Activated CD8-positive, alpha-beta memory T cell treated with anti-CD3 and anti-CD28 coated beads for 4 hours (primary cell): Measurements from ENCODE around the gene MPND.
A peak's percentile ranks its signal among the peaks of the same experiment; 100 is the strongest.
"Not testable (repeated sequence)": the region's sequence is repeated elsewhere in the genome, so short reads cannot be mapped to it uniquely, and the experiment has no call there.

Source experiments
- DNase-seq, 2 donors: peaks; one replicate each; pipeline ENCODE4 v3.0.0-alpha.2; 2020; ENCODE audit warnings: low read depth in 2 of 2

Gene MPND

DNA sequence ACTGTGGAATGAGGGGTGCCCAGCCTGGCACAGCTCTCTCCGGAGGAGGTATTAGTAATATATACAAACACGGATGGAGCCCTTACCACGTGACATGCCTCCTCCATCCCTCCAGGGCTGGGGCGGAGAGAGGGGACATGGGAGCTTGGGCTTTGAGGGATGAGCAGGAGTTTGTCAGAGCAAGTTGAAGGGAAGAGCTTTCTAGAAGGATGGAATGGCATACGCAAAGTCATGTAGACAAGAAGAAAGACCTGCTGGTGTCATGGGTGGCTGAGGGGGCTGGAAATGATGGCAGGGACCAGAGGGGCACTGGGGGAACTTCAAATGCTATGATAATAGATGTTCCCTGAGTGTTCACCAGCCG, 2.6 kb downstream of the MPND start:
- no peak for DNase-seq

- DNase-seq = no peak
These were observed 4.2 kb downstream of the MPND start for GRCh38 chr19:4347521-4347920.

GRCh38 chr19:4349225-4349624, 5.9 kb downstream of the MPND start:
- DNase-seq = not testable (repeated sequence)

DNA sequence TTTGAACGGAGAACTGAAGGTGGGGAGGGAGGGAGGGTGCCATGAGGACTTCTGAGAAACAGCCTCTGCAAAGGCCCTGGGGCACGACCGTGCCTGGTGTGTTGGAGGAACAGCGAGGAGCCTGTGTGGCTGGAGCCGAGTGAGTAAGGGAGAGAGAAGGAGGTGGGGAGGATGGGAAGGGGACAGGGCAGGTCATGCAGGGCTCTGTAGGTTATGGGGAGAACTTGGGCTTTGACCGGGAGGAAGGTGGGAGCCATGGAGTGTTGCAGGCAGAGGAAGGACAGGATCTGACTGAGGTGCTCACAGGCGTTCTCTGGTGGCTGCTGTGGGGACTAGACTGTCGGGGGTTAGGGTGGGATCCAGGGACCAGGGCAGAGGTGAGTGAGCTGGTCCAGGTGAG, 6.7 kb downstream of the MPND start:
- DNase-seq = no peak

DNA sequence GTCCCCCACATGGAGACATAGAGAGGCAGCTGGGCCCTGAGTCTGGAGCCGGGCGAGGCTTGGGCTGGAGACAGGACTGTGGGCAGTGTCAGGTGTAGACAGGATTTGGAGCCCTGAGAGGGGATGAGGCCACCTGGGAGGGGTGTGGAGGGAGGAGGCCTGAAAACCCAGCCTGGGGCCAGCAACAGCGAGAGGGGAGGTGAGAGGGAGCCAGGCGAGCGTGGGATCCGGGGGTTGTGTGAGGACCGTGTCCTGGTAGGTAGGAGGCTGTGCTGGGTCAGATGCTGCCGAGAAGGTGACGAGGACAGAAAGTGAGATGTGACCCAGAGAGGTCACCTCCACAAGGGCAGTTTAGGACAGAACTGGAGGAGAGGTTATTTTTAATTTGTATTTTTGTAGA, 7.4 kb downstream of the MPND start:
- DNase-seq = no peak

- DNase-seq = peak in 1 of 2 donors; percentile 41
These were observed 9.3 kb downstream of the MPND start for GRCh38 chr19:4352701-4353121.

DNA sequence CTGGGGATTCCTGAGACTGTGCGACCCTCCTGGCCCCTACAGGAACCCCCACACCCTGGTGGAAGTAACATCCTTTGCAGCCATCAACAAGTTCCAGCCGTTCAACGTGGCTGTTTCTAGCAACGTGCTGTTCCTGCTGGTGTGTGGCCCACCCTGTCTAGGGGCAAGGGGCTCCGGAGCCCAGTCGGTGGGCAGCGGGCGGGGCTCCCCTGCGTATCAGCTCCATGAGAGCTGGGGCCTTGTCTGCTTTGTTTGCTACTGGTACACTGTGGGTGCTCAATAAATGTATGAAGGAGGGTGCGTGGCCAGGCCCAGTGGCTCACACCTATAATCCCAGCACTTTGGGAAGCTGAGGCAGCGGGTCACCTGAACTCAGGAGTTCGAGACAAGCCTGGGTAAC, 10.9 kb downstream of the MPND start:
- no peak for DNase-seq

DNA sequence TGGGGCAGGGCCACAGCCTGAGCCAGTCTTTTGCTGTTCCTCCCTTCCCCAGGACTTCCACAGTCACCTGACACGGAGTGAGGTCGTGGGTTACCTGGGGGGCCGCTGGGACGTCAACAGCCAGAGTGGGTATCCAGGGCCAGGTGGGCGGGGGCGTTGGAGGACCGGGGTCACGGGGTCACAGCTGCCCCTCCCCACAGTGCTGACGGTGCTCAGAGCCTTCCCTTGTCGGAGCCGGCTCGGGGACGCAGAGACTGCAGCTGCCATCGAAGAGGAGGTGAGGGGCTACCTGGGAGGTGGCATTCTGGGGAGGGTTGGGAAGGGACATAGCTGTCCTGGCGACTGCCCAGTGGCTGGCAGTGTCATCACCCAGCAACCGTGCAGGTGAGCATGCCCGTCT, 11.5 kb downstream of the MPND start:
- DNase-seq = no peak

DNA sequence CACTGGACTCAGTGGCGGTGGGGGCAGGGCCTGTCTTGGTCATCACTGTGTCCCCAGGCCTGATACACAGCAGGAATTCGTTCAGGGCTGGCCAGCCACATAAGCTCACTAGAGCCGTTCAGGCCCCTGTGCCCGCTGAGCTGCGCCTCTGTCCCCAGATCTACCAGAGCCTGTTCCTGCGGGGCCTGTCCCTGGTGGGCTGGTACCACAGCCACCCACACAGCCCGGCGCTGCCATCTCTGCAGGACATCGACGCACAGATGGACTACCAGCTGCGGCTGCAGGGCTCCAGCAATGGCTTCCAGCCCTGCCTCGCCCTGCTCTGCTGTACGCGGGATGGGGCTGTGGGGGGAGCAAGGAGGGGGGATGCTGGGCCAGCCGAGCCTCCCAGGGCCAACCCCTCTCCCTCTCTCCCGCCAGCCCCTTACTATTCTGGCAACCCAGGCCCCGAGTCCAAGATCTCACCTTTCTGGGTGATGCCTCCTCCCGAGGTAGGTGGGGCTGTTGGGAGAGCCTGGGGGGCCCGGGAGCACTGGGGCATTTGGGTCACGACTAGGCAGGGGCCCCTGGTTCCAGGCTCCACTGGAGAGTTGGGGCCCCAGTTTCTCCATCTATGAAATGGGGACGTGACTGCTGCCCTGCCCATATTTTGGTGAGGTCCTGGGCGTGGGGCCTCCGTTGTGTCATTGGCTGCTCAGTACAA, 13.9 kb downstream of the MPND start:
- no peak for DNase-seq

DNA sequence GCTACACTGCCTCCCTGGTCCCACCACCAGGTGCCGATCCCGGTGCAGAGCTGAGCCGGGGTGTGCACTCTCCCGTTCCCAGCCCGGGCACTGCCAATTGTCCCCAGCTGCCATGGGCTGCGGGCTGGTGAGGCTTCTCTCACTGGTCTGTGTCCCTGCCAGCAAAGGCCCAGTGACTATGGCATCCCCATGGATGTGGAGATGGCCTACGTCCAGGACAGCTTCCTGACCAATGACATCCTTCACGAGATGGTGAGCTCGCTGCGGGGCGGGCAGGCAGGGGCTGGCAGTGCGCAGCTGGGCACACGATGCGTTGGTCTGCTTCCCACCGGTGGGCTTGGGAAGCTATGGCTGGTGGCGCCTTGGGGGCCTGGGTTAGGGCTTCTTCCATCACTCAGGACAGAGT, 14.6 kb downstream of the MPND start:
- DNase-seq = no peak

DNA sequence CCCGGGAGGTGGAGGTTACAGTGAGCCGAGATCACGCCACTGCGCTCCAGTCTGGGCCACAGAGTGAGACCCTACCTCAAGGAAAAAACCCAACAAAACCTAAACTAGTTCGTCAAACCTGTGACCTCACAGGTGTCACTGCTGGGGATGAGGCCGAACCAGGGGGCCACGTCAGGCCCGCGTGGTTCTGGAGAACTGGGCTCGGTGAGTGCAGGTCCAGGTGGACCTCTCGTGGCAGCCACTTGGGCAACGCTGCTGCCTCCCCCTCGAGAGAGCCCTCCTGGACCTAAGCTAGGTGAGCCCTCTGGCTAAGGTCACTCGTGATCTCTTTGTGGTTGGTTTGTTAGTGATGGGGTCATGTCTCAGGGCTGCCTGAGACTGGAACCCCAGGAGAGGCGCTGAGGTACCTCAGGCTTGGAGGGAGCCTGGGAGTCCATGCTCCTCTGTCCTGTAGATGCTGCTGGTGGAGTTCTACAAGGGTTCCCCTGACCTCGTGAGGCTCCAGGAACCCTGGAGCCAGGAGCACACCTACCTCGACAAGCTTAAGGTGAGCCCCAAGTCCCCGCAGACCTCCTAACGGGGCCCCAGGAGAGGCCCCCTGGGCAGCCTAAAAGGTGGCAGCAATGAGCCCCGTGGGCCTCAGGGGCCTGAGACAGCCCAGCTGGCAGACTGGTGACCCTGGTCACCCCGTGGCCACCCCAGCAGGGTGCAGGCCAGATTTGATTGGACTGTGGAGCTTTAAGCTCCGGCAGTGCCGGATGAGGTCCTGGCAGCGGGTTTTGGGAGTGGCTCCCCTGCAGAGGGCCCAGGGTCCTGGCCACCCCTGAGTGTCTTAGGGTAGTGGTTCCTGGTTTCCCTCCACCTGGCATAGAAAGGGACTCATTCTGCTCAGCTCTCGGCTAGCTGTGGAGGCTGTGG, 15.6 kb downstream of the MPND start:
- DNase-seq = no peak

- DNase-seq = no peak
These were observed 16.3 kb downstream of the MPND start for GRCh38 chr19:4359627-4360000.

- DNase-seq = no peak
These were observed 16.8 kb downstream of the MPND start for GRCh38 chr19:4360081-4360569.

DNA sequence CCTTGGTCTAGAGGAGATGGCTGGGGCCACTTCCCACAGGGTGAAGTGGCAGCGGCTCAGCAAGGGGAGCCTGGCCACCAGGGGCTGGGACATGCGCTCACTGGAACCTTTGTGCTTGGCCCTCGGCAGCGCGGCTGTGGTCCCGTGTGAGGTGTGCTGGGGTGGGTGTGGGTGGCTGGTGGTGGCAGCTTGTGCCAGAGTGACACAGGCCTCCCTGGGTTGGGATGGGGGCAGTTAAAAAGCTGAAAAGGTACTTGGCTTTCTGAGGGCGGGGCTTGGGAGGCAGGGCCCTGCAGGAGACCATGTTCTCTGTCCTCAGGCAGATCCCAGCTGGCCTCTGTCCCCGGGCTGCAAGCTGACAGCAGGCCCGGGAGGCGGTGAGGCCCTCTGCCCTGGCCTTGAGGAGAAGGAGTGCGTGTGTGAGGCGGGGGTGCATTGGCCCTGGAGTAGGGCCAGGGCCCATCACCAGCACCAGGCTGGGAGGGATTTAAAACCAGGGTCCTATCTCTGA, 17.3 kb downstream of the MPND start:
- DNase-seq = no peak

GRCh38 chr19:4361152-4362046, 18.0 kb downstream of the MPND start:
- DNase-seq = no peak

- no peak for DNase-seq
These were observed 18.9 kb downstream of the MPND start for GRCh38 chr19:4362101-4362828.

DNA sequence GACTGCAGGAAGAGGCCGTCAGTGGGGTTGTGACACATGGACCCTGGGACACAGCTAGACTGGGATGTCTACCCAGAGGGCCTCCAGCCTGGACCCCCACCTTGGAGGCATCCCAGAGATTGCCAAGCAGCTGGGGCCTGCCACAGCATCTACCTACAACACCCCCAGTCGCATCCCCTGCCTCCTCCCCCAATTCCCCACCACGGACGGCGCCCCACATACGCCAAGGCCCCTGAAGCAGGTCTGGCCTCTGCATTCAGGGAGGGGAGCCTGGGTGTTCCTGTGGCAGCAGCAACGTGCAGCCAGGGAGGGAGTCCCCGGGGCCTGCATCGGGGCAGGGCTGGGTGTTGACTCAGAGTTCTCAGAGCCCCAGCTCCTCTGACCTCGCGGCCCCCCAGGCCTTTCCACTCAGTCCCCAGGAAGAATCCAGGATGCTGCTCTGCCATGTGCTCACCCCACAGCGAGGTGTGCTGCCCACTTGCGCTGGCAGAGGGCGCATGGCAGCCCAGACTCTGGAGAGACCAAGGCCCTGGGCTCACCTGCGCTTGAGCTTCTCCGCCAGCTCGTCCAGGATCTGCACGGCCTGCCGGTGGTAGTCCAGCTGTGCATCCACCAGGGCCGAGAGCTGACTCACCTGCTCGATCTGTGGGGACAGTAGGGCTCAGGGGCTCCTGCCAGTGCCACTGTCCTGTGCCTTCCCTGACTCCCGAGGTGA, 19.6 kb downstream of the MPND start:
- no peak for DNase-seq

DNA sequence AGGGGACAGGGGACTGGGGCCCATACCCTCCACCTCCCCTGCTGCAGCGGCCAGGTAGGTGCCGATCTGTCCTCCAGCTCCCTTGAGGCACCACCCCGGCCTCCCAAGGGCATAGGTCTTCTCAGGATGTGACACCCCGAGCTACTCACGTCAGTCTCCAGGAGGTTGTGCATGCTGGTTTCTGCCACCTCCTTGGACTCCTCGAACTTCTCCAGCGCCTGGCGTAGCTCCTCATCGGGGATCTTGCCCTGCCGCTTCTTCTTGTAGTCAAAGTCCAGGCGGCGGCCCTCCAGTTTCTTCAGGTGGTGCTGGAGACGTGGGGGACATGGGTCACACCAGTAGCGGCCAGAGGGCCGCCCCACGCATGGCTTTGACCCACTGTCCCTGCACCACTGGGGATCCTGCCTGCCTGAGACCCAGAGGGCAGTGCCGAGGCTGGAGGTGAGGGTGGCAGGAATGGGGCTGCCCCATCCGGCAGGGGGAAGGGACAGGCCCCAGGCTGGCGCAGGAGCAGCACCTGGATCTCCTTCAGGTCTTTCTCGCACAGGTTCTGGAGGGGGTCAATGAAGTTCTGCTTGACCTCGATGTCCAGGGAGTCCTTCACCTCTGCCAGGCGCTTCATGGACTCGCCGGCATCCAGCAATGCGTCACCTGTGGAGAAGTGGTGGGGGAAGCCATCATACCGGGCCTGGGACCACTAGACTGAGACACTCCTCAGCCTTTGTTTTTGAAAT, 20.4 kb downstream of the MPND start:
- no peak for DNase-seq

GRCh38 chr19:4365341-4365740, 22.0 kb downstream of the MPND start:
- no peak for DNase-seq
